ENCODE measurements around the gene CCL21.

CCL21 gene

DNA sequence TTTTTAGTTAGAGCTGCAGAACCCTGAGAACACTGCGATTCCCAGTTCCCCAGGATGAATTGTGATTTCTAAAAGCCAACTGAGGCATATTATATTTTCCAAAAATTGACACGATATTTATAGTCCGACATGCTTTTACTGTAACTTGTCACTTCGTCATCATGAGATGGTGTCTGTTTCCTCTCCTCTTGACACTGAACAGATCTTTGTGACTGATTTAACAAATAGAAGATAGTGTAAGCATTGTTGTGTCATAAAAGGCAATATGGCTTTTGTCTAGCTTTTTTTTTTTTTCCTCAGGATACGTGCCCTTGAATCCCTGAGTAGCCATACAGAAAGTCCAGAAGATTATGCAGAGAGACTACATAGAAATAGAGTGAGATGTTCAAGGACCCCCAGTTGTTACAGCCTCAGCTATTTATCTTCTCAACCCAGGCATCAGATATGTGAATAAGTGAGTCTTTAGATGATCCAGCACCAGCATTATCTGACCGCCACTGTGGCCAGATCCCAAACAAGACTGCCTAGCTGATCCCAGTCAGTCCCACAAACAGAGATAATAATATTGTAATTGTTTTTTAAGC is 27.8 kb upstream of the CCL21 start:
- Histone ChIP-seq H2BK5ac (ENCODE audit: low read length) (no peak overlapping the region), H3K9ac (ENCODE audit: low read depth, low read length, poor library complexity) (no peak overlapping the region), H3K23ac (ENCODE audit: low read depth, low read length, poor library complexity) (no peak overlapping the region), H2BK12ac (ENCODE audit: low read length) (no peak overlapping the region), H3K4me3 (ENCODE audit: low read length in 2 of 2) (no peak overlapping the region), H3K79me1 (ENCODE audit: low read depth, low read length) (no peaks in the 10 kb centered on the region), H3K4ac (ENCODE audit: low read length) (no peak overlapping the region), H2BK120ac (ENCODE audit: low read depth, low read length) (no peak overlapping the region), H3K4me2 (ENCODE audit: insufficient read depth, low read length, poor library complexity, severe bottlenecking) (no peak overlapping the region), H3K27me3 (ENCODE audit: control insufficient read depth in 3 of 3, insufficient read depth in 3 of 3, low read depth in 1 of 3, low read length in 3 of 3) (peaks cover 0 to 5% (median 0%) of the 10 kb centered on the region in 3 experiments), H3K36me3 (replicated peaks in 1 of 2; ENCODE audit: control insufficient read depth in 2 of 2, insufficient read depth in 2 of 2, low read length in 2 of 2) (no peaks in the 10 kb centered on the region), H3K4me1 (ENCODE audit: control insufficient read depth in 2 of 2, insufficient read depth in 1 of 2, low read depth in 1 of 2, low read length in 2 of 2) (no peaks in the 10 kb centered on the region), H3K27ac (replicated peaks; ENCODE audit: low read length) (no peak overlapping the region), H2BK15ac (ENCODE audit: low read length) (no peak overlapping the region), H2AK5ac (ENCODE audit: low read depth, low read length) (no peak overlapping the region), H2AFZ (ENCODE audit: low read length) (no peak overlapping the region), H3K9me3 (replicated peaks in 1 of 2; ENCODE audit: control insufficient read depth in 2 of 2, insufficient read depth in 1 of 2, low read depth in 1 of 2, low read length in 2 of 2) (no peaks in the 10 kb centered on the region), H4K8ac (ENCODE audit: low read depth, low read length) (no peak overlapping the region), H3K18ac (ENCODE audit: low read length) (no peak overlapping the region), H4K91ac (ENCODE audit: low read depth, low read length, poor library complexity) (no peak overlapping the region), H3K14ac (ENCODE audit: low read length) (no peak overlapping the region)
- no peak for DNase-seq (ENCODE audit: low spot score)
- no CpG with 5 or more reads among the region's 6 CpGs for WGBS, 2 donors (ENCODE audit: extremely low coverage in 2 of 2, insufficient read length in 2 of 2, insufficient replicate concordance in 1 of 2)

GRCh38 chr9:34734720-34735119 is 24.8 kb upstream of the CCL21 start:
- Histone ChIP-seq H3K4ac (ENCODE audit: low read length) (no peak overlapping the region), H3K27ac (replicated peaks; ENCODE audit: low read length) (no peak overlapping the region), H2BK12ac (ENCODE audit: low read length) (no peak overlapping the region), H2BK5ac (ENCODE audit: low read length) (no peak overlapping the region), H3K14ac (ENCODE audit: low read length) (no peak overlapping the region), H4K8ac (ENCODE audit: low read depth, low read length) (no peak overlapping the region), H3K36me3 (replicated peaks in 1 of 2; ENCODE audit: control insufficient read depth in 2 of 2, insufficient read depth in 2 of 2, low read length in 2 of 2) (no peaks in the 10 kb centered on the region), H3K79me1 (ENCODE audit: low read depth, low read length) (no peaks in the 10 kb centered on the region), H3K4me1 (ENCODE audit: control insufficient read depth in 2 of 2, insufficient read depth in 1 of 2, low read depth in 1 of 2, low read length in 2 of 2) (no peaks in the 10 kb centered on the region), H3K4me2 (ENCODE audit: insufficient read depth, low read length, poor library complexity, severe bottlenecking) (no peak overlapping the region), H2BK15ac (ENCODE audit: low read length) (no peak overlapping the region), H3K23ac (ENCODE audit: low read depth, low read length, poor library complexity) (no peak overlapping the region), H2BK120ac (ENCODE audit: low read depth, low read length) (no peak overlapping the region), H4K91ac (ENCODE audit: low read depth, low read length, poor library complexity) (no peak overlapping the region), H3K4me3 (ENCODE audit: low read length in 2 of 2) (no peak overlapping the region), H2AK5ac (ENCODE audit: low read depth, low read length) (no peak overlapping the region), H2AFZ (ENCODE audit: low read length) (no peak overlapping the region), H3K9ac (ENCODE audit: low read depth, low read length, poor library complexity) (no peak overlapping the region), H3K9me3 (replicated peaks in 1 of 2; ENCODE audit: control insufficient read depth in 2 of 2, insufficient read depth in 1 of 2, low read depth in 1 of 2, low read length in 2 of 2) (no peaks in the 10 kb centered on the region), H3K18ac (ENCODE audit: low read length) (no peak overlapping the region), H3K27me3 (ENCODE audit: control insufficient read depth in 3 of 3, insufficient read depth in 3 of 3, low read depth in 1 of 3, low read length in 3 of 3) (peaks cover 0 to 5% (median 0%) of the 10 kb centered on the region in 3 experiments)
- DNase-seq (ENCODE audit: low spot score), result no peak

GRCh38 chr9:34732886-34733285 is 22.9 kb upstream of the CCL21 start:
- no peak overlapping the region for H3K27ac ChIP-seq (replicated peaks; ENCODE audit: low read length)
- WGBS, 2 donors (ENCODE audit: extremely low coverage in 2 of 2, insufficient read length in 2 of 2, insufficient replicate concordance in 1 of 2), result no CpG with 5 or more reads among the region's 2 CpGs
- no peak overlapping the region for H3K4ac ChIP-seq (ENCODE audit: low read length)
- DNase-seq (ENCODE audit: low spot score), result no peak
- no peak overlapping the region for H3K4me3 ChIP-seq (ENCODE audit: low read length in 2 of 2)
- H3K36me3 ChIP-seq (replicated peaks in 1 of 2; ENCODE audit: control insufficient read depth in 2 of 2, insufficient read depth in 2 of 2, low read length in 2 of 2), result no peaks in the 10 kb centered on the region
- no peaks in the 10 kb centered on the region for H3K4me1 ChIP-seq (ENCODE audit: control insufficient read depth in 2 of 2, insufficient read depth in 1 of 2, low read depth in 1 of 2, low read length in 2 of 2)
- no peak overlapping the region for H2BK15ac ChIP-seq (ENCODE audit: low read length)
- H4K91ac ChIP-seq (ENCODE audit: low read depth, low read length, poor library complexity), result no peak overlapping the region
- no peak overlapping the region for H3K14ac ChIP-seq (ENCODE audit: low read length)
- no peak overlapping the region for H3K23ac ChIP-seq (ENCODE audit: low read depth, low read length, poor library complexity)
- no peak overlapping the region for H3K9ac ChIP-seq (ENCODE audit: low read depth, low read length, poor library complexity)
- no peak overlapping the region for H2BK120ac ChIP-seq (ENCODE audit: low read depth, low read length)
- no peak overlapping the region for H3K4me2 ChIP-seq (ENCODE audit: insufficient read depth, low read length, poor library complexity, severe bottlenecking)
- H2AK5ac ChIP-seq (ENCODE audit: low read depth, low read length), result no peak overlapping the region
- H3K18ac ChIP-seq (ENCODE audit: low read length), result no peak overlapping the region
- H2AFZ ChIP-seq (ENCODE audit: low read length), result no peak overlapping the region
- H3K9me3 ChIP-seq (replicated peaks in 1 of 2; ENCODE audit: control insufficient read depth in 2 of 2, insufficient read depth in 1 of 2, low read depth in 1 of 2, low read length in 2 of 2), result no peaks in the 10 kb centered on the region
- H3K79me1 ChIP-seq (ENCODE audit: low read depth, low read length), result no peaks in the 10 kb centered on the region
- no peak overlapping the region for H2BK5ac ChIP-seq (ENCODE audit: low read length)
- peaks cover 0 to 5% (median 0%) of the 10 kb centered on the region in 3 experiments for H3K27me3 ChIP-seq (ENCODE audit: control insufficient read depth in 3 of 3, insufficient read depth in 3 of 3, low read depth in 1 of 3, low read length in 3 of 3)
- H2BK12ac ChIP-seq (ENCODE audit: low read length), result no peak overlapping the region
- no peak overlapping the region for H4K8ac ChIP-seq (ENCODE audit: low read depth, low read length)

DNA sequence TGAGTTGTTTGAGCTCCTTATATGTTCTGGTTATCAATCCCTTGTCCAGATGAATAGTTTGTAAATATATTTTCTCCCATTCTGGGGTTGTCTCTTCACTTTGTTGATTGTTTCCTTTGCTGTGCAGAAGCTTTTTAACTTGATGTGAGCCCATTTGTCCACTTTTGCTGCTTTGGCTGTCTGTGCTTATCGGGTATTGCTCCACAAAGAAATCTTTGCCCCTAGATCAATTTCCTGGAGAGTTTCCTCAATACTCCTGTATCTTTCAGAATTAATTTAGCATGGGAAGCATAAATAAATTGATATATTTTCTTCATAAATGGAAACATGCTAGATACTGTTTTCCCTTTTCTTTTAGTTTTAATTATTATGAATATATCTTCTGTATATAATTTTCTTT is 22.5 kb upstream of the CCL21 start:
- no peak overlapping the region for H3K4me2 ChIP-seq (ENCODE audit: insufficient read depth, low read length, poor library complexity, severe bottlenecking)
- no peak overlapping the region for H2BK12ac ChIP-seq (ENCODE audit: low read length)
- H3K4me3 ChIP-seq (ENCODE audit: low read length in 2 of 2), result no peak overlapping the region
- H3K4me1 ChIP-seq (ENCODE audit: control insufficient read depth in 2 of 2, insufficient read depth in 1 of 2, low read depth in 1 of 2, low read length in 2 of 2), result no peaks in the 10 kb centered on the region
- no peak overlapping the region for H2AK5ac ChIP-seq (ENCODE audit: low read depth, low read length)
- H4K8ac ChIP-seq (ENCODE audit: low read depth, low read length), result no peak overlapping the region
- H3K9ac ChIP-seq (ENCODE audit: low read depth, low read length, poor library complexity), result no peak overlapping the region
- H3K36me3 ChIP-seq (replicated peaks in 1 of 2; ENCODE audit: control insufficient read depth in 2 of 2, insufficient read depth in 2 of 2, low read length in 2 of 2), result no peaks in the 10 kb centered on the region
- no peak overlapping the region for H3K23ac ChIP-seq (ENCODE audit: low read depth, low read length, poor library complexity)
- H3K4ac ChIP-seq (ENCODE audit: low read length), result no peak overlapping the region
- H3K27me3 ChIP-seq (ENCODE audit: control insufficient read depth in 3 of 3, insufficient read depth in 3 of 3, low read depth in 1 of 3, low read length in 3 of 3), result peaks cover 0 to 5% (median 0%) of the 10 kb centered on the region in 3 experiments
- H3K18ac ChIP-seq (ENCODE audit: low read length), result no peak overlapping the region
- no peak overlapping the region for H2AFZ ChIP-seq (ENCODE audit: low read length)
- DNase-seq (ENCODE audit: low spot score), result no peak
- H2BK120ac ChIP-seq (ENCODE audit: low read depth, low read length), result no peak overlapping the region
- no peak overlapping the region for H4K91ac ChIP-seq (ENCODE audit: low read depth, low read length, poor library complexity)
- H2BK5ac ChIP-seq (ENCODE audit: low read length), result no peak overlapping the region
- no peaks in the 10 kb centered on the region for H3K9me3 ChIP-seq (replicated peaks in 1 of 2; ENCODE audit: control insufficient read depth in 2 of 2, insufficient read depth in 1 of 2, low read depth in 1 of 2, low read length in 2 of 2)
- no peak overlapping the region for H2BK15ac ChIP-seq (ENCODE audit: low read length)
- no CpG with 5 or more reads among the region's 1 CpG for WGBS, 2 donors (ENCODE audit: extremely low coverage in 2 of 2, insufficient read length in 2 of 2, insufficient replicate concordance in 1 of 2)
- H3K79me1 ChIP-seq (ENCODE audit: low read depth, low read length), result no peaks in the 10 kb centered on the region
- H3K14ac ChIP-seq (ENCODE audit: low read length), result no peak overlapping the region
- H3K27ac ChIP-seq (replicated peaks; ENCODE audit: low read length), result no peak overlapping the region

Measured in neuronal stem cell (in vitro differentiated cells).